Nephron (organoid): ENCODE data around the gene STRA6.
A peak's percentile ranks its signal among the peaks of the same experiment; 100 is the strongest.

ENCODE experiments used
- H3K27ac Mint-ChIP-seq, 3 experiments: 2 replicates each; pipeline ENCODE4 v1.8.0; 2020; ENCODE audit warnings: mixed read lengths in 3 of 3, mild to moderate bottlenecking in 2 of 3, moderate library complexity in 1 of 3
- H3K27me3 Mint-ChIP-seq: 2 replicates; pipeline ENCODE4 v1.8.0; 2021; ENCODE audit warnings: low read depth, mild to moderate bottlenecking, moderate library complexity, mixed read lengths
- H3K36me3 Mint-ChIP-seq: 2 replicates; pipeline ENCODE4 v1.8.0; 2020; ENCODE audit warnings: low read depth, mixed read lengths
- H3K4me1 Mint-ChIP-seq: 2 replicates; pipeline ENCODE4 v1.8.0; 2020; ENCODE audit warnings: mixed read lengths
- H3K4me3 Mint-ChIP-seq, 3 experiments: 2 replicates each; pipeline ENCODE4 v1.8.0; 2020; ENCODE audit warnings: mild to moderate bottlenecking in 3 of 3, mixed read lengths in 3 of 3, moderate library complexity in 2 of 3
- H3K9me3 Mint-ChIP-seq: 2 replicates; pipeline ENCODE4 v1.8.0; 2020; ENCODE audit warnings: mixed read lengths
- TF ChIP-seq, protein P1 (sequence below), 3 experiments: fragments of 200-600 bp; sonication (generic); IDR thresholded peaks; one replicate each; pipeline ENCODE4 v1.5.0; 2021; ENCODE audit warnings: antibody characterized with exemption in 3 of 3; ENCODE audit not compliant: unreplicated experiment in 3 of 3

STRA6 gene

DNA sequence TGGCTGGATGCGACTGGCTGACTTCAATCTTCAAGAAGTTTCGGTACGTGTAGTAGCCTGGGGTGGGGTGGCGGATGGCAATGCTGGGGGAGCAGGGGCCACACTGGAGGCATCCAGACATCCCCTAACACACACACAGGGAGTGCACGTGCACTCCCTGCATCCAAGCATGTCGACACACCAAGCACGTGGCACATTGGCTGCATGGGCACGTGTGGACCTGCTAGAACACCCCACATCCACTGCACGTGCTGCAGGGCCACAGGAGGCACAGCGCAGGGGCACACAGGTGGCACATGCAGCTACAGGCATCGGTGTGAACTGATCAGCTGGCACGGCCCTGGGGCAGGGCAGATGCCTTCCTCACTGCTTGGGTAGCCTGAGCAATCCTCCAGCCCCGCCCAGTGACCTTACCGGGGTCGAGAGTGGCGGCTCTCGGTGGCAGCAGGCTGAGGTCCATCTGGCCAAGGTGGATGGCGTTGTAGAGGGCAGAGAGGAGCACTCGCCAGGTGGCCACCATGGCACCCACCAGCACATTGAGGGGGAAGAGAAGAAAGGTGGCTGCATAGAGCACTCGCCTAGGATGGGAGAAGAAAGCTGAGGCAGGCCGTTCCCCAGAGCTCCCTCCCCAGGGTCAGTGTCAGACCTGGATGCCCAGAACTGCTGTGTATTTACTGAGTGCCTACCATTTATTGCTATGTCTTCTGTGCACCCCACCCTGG lies 21.5 kb downstream of the STRA6 start:
- peaks cover 5% of the 10 kb centered on the region for H3K27me3 Mint-ChIP-seq
- TF ChIP-seq, protein P1, sequence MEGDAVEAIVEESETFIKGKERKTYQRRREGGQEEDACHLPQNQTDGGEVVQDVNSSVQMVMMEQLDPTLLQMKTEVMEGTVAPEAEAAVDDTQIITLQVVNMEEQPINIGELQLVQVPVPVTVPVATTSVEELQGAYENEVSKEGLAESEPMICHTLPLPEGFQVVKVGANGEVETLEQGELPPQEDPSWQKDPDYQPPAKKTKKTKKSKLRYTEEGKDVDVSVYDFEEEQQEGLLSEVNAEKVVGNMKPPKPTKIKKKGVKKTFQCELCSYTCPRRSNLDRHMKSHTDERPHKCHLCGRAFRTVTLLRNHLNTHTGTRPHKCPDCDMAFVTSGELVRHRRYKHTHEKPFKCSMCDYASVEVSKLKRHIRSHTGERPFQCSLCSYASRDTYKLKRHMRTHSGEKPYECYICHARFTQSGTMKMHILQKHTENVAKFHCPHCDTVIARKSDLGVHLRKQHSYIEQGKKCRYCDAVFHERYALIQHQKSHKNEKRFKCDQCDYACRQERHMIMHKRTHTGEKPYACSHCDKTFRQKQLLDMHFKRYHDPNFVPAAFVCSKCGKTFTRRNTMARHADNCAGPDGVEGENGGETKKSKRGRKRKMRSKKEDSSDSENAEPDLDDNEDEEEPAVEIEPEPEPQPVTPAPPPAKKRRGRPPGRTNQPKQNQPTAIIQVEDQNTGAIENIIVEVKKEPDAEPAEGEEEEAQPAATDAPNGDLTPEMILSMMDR (IDR thresholded peaks at IDR 0.05; ENCODE audit: unreplicated experiment in 3 of 3) = no peak
- H3K27ac Mint-ChIP-seq = peak overlapping the region; percentile 81 to 98 (median 92)
- peaks cover 51% of the 10 kb centered on the region for H3K4me1 Mint-ChIP-seq
- peaks cover 21% of the 10 kb centered on the region for H3K36me3 Mint-ChIP-seq
- no peaks in the 10 kb centered on the region for H3K9me3 Mint-ChIP-seq
- no peak overlapping the region for H3K4me3 Mint-ChIP-seq

GRCh38 chr15:74179983-74180880 lies 22.4 kb downstream of the STRA6 start:
- H3K4me1 Mint-ChIP-seq = peaks cover 59% of the 10 kb centered on the region
- TF ChIP-seq, protein P1 (IDR thresholded peaks at IDR 0.05; ENCODE audit: unreplicated experiment in 3 of 3) = no peak
- H3K9me3 Mint-ChIP-seq = no peaks in the 10 kb centered on the region
- peak overlapping the region; percentile 81 to 98 (median 92) for H3K27ac Mint-ChIP-seq
- no peak overlapping the region for H3K4me3 Mint-ChIP-seq
- H3K36me3 Mint-ChIP-seq = peaks cover 24% of the 10 kb centered on the region
- peaks cover 5% of the 10 kb centered on the region for H3K27me3 Mint-ChIP-seq

DNA sequence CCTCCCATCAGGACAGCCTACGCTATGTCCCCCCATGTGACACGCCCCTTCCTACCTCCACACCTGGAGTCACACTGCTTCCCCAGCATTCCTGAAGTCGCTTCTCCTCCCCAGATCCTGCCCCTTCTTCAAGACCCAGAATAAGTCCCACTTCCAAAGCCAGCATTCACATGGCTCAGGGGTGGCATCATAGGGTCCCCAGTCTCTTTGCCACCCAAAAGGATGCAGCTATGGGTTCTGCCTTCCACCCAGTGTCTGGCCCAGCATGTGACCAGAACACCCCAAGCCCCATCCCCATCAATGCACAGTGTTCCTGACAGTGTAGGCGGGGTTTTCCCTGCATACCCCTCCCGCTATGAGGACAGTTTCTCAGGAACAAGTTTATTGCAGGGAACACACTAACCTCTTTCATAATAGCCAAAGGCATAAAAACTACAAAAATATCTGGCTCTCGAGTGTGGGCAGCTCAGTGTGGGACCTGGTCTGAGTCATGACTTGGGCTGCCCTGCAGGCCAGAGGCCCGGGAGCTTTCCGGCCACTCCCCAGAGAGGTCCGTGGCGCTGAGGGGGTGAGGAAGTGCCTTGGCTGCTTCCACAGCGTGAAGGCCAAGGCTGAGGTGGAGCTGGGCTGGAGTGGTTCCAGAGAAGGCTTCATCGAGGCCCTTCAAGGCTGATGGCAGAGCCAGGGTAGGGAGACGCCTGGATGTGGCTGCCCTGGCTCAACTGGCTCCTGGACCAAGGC lies 23.3 kb downstream of the STRA6 start:
- peaks cover 64% of the 10 kb centered on the region for H3K4me1 Mint-ChIP-seq
- no peaks in the 10 kb centered on the region for H3K9me3 Mint-ChIP-seq
- H3K4me3 Mint-ChIP-seq = peak overlapping the region; percentile 4 to 42 (median 34)
- TF ChIP-seq, protein P1 (IDR thresholded peaks at IDR 0.05; ENCODE audit: unreplicated experiment in 3 of 3) = no peak
- H3K27ac Mint-ChIP-seq = peak overlapping the region; percentile 82 to 98 (median 96)
- H3K36me3 Mint-ChIP-seq = peaks cover 21% of the 10 kb centered on the region
- peaks cover 5% of the 10 kb centered on the region for H3K27me3 Mint-ChIP-seq

DNA sequence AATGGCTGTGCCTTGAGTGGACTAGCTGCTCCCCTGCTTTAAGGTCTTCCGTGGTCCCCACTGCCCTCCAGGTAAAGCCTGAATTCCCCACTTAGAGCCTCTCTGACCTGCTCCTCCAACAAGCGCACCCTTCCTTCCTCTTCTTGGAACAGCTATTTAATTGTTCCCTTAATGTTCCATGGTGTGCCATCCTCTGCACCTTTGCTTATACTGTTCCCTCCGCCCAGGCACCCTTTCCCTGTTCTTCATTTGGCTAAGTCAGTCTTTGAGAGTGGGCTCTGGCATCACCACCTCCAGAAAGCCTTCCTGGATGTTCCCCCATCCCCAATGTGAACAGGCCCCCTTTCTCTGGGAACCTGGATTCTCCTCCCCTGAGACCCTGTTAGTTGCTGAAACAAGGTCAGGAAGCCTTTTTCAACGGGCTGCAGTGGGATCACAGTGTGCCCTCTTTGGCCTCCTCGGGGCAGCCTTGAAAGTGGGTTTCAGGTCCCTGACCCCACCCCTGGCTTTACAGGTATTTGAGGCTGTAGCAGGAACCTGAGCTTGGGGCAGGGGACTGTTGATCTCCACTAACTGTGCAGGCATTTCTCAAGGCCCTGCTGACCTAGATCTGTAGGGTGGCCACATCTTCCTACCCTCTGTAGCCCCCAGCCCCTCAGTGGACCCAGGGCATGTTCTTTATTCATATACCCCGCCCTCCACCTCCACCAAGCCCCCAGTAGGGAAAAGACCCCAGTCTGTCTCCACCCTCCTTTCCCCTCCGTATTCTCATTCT lies 24.1 kb downstream of the STRA6 start:
- H3K4me1 Mint-ChIP-seq = peaks cover 70% of the 10 kb centered on the region
- H3K4me3 Mint-ChIP-seq = peak overlapping the region in 2 of 3 experiments; percentile 31 to 43
- TF ChIP-seq, protein P1 (IDR thresholded peaks at IDR 0.05; ENCODE audit: unreplicated experiment in 3 of 3) = no peak

More for the DNA sequence above, 24.1 kb downstream of the STRA6 start:
- Mint-ChIP-seq H3K27ac (peak overlapping the region; percentile 89 to 98 (median 96)), H3K9me3 (no peaks in the 10 kb centered on the region), H3K36me3 (peaks cover 21% of the 10 kb centered on the region), H3K27me3 (peaks cover 5% of the 10 kb centered on the region)
